ENCODE data around the gene ASCL4.

GRCh38 chr12:107783406-107784376, 9.2 kb downstream of the ASCL4 start:
- no peak for TF ChIP-seq POLR2AphosphoS5 (IDR thresholded peaks at IDR 0.05)
- no peak for TF ChIP-seq CTCF (IDR thresholded peaks at IDR 0.05)
- no peak for TF ChIP-seq POLR2A (IDR thresholded peaks at IDR 0.05)
